NCI-H128 (cell line): ENCODE data around the gene TEX261.
A peak's percentile ranks its signal among the peaks of the same experiment; 100 is the strongest.

ENCODE experiments used
- DNase-seq: peaks from one replicate; lab custom pipeline; 2025; ENCODE audit not compliant: unreplicated experiment; lab: John Stamatoyannopoulos, UW

The TEX261 gene

GRCh38 chr2:70959851-70960832, 34.5 kb downstream of the TEX261 start:
- no peak for DNase-seq

DNA sequence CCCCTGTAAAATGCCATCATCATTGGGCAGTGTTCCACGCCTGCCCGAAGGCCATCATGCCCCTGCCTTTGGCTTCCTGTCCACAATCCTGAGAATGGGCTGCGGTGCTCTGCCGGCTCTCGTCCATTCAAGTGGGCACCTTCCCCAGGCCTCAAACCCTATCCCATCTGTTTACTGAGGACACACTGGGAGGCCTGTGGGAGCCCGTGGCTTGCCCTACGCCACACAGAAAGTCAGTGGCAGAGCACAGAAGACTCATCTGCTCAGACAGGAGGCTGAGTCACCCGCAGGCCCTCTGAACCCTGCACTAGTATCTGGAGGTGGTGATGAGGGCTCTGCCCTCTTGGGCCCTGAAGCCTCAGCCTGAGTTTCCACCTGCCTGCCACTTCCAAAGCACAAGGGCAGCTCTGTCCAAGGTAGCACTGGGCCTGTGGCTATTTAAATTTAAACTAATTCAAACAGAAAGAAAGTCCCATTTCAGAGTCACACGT, 35.4 kb downstream of the TEX261 start:
- no peak for DNase-seq

GRCh38 chr2:70958759-70959158, 35.9 kb downstream of the TEX261 start:
- DNase-seq, result no peak

- no peak for DNase-seq
Observed at GRCh38 chr2:70957798-70958197, 36.9 kb downstream of the TEX261 start.

- DNase-seq, result no peak
Observed at GRCh38 chr2:70956141-70956540, 38.5 kb downstream of the TEX261 start.

- no peak for DNase-seq
Observed at GRCh38 chr2:70954886-70955285, 39.8 kb downstream of the TEX261 start.

GRCh38 chr2:70949086-70949485, 45.6 kb downstream of the TEX261 start:
- DNase-seq, result no peak

DNA sequence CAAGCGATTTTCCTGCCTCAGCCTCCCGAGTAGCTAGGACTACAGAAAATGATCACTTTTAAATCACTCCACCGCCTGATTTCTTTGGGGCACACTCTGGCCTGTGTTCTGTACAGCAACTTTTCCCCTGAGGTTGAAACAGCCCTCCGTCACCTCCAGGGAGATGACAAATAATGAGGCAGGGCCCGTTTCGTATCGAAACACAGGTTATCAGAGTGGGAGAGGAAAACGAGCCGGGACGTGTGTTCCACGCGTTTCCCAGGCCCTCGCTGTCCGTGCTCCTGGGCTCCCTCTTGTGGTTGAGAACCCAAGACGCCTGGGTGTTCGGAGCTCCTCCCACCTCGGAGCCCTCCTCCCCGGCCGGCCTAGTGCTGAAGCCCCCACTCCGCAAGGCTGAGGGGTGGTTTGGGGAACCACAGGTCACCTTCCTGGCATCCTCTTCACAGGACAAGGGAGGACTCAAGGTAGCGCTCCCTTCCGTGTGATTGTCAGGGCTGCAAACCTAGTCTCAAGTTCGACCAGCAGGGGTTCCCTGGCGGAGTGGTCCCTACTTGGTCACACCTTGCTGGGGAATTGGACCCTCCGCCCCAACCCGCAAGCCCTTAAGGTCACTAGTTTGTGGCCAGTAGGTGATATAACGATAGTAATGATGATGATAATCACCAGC, 46.2 kb downstream of the TEX261 start:
- peak; percentile 20 for DNase-seq

DNA sequence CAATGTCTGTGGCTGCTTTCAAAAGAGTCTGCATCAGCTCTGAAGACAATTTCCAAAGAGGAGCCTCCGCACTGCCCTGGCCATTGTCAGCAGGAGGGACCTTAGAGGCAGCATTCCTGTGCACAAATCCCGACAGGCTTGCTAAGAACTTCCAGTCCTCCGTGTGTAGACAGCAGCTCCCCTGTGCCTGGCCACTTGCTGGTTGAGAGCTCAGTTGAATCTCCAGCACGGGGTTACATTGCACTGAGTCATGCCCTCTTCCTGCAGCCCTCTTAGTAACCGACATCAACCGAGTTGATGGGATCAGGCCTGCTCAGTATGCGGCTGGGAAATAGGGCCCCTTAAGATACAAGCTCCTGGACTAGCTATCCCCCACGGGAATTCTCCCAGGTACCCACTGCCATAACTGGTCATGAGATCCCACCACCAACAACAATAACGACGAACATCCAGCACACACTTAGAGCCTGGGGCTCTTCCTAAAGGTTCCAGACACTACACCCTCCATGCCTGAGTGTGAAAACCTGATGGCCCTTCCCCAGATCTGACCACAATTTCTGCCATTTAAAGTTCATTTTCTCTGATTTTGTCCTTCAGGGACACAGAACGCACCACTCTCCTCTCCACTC, 47.0 kb downstream of the TEX261 start:
- DNase-seq, result no peak

- peak; percentile 16 for DNase-seq
Observed at GRCh38 chr2:70946832-70947442, 47.7 kb downstream of the TEX261 start.

GRCh38 chr2:70944111-70944690, 50.5 kb downstream of the TEX261 start:
- DNase-seq, result no peak

DNA sequence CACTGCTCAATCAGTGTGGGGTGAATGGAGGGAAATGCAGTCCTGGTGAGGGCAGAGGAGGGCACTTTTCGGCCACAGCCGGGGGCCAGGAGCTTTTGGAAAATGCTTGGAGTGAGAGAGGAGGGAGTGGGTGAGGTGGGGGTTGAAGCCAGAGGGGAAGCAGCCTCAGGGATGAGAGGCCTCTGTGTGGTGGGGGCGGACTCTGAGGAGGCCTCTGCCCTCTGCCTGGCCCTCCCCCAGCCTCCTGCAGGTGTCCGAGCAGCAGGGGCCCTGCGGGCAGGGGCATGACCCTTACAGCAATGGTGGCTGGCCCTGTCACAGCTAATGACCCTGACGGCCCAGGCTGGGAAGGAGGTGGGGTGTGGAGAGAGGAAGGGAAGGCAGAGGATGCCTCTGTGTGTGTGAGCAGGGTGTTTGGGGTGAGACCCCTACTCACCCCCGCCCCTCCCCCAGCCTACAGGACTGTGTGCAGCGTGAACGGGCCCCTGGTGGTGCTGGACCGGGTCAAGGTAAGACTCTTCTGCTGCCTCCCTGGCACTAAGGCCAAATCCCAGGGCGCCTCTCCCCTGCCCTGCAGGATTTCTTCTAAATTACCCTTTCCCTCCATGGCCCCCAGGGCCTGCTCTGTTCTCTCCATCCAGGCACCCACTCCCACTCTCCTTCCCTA, 51.3 kb downstream of the TEX261 start:
- DNase-seq, result no peak

DNA sequence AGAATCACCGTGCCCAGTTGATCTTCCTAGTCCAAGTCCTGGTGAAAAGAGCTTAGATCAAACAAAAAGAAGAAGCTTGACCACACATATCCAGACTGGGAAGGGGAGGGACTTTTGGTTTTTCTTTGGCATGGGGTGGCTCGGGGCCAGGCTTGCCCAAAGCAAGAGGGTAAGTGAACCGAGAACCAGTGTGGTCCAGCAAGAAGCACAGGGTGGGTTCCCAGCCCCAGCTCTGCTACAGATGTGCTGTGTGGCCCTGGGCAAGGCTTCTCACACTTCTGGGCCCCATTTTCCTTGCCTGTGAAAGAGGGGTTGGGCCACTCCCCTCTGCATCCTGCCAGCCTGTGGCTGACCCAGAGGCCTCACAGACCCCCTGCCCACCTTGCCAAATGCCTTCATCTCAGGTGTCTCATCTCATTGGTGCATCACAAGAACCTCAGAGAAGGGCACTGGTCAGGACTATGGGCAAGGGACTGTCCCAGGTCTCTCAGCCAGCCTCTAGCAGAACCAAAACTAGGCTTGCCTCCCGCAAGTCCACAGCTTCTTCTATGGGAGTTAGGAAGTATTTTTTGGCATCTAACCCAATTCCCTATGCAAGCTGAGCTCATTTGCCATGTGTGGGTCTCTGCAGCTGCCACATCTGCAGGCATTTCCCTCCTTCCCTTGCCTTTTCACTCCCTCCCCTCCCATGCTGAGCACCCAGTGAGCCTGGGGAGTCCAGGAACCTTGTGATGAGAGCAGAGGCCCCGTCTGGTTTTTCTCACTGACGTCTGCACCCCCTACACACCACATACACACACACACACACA, 52.1 kb downstream of the TEX261 start:
- DNase-seq, result no peak

GRCh38 chr2:70941701-70942100, 53.0 kb downstream of the TEX261 start:
- no peak for DNase-seq

GRCh38 chr2:70941186-70941585, 53.5 kb downstream of the TEX261 start:
- no peak for DNase-seq

DNA sequence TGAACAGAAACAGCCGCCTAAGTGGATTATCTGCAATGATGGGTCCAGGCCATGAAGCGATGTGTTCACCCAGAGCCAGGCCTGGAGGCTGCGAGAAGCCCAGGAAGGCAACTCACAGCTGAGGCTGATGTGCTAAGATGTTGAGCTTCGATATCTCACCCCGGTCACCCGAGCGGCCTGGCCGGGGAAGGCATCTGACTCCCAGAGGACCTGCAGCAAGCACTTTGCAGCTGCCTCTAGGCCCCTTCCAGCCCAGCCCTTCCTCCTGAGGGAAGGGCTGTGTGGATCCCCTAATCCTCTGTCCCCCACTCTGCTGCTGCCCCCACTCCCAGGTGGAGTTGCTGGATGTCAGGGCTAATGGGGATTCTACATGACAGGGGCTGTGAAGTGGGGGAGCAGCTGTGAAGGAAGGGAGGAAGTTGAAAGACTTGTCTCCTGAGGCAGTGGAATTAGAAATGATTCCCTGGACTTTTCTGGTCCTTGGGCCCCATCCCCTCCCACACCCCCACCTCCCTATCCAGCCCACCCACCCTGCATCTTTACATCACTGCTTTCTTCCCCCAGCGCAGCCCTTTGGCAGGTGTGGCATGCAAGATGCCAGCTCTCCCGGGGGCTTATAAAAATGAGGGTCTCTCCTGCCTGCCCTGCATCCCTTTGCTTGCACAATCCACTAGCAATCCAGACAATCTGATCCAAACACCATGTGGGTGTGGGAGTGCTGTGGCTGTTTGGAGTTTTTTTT, 54.7 kb downstream of the TEX261 start:
- no peak for DNase-seq

- no peak for DNase-seq
Observed at GRCh38 chr2:70939001-70939838, 55.5 kb downstream of the TEX261 start.

- DNase-seq, result no peak
Observed at GRCh38 chr2:70938586-70938950, 56.1 kb downstream of the TEX261 start.
